T-helper 1 cell treated with Interleukin-12 subunit alpha and Interleukin-12 subunit beta and Interleukin-4 antibody, amounts not matched to agents 30 ng/mL and 1 ng/mL, for 36 hours (primary cell): ENCODE measurements around the gene OVOL2. TPM values are rescaled to one million over a fixed set of nuclear protein-coding genes. Genes with fewer than 3 reads are reported as not detected.
"Not testable (repeated sequence)": the region's sequence is repeated elsewhere in the genome, so short reads cannot be mapped to it uniquely, and the experiment has no call there.

Experiments used
- intact Hi-C: fragments of 100-400 bp; cut with micrococcal nuclease; formaldehyde crosslinking; loops from one replicate; pipeline ENCODE4 v1.15.1; 2024
- total RNA-seq: library from RNA; stranded (reverse); gene quantifications from 2 replicates; pipeline ENCODE4 v1.2.3, GENCODE V29; 2022

The OVOL2 gene
- total RNA-seq, 1 donor from 2014 or later, result not detected

- intact Hi-C loops, result loop anchor here (5.0 kb wide), 1 partner anchor 218 kb away; no protein-coding TSS in a partner anchor
Observed at GRCh38 chr20:18058661-18059467, 1.1 kb upstream of the OVOL2 start.

GRCh38 chr20:18057994-18058349, 256 bp upstream of the OVOL2 start:
- intact Hi-C loops, result loop anchor here (5.0 kb wide), 1 partner anchor 219 kb away; no protein-coding TSS in a partner anchor

GRCh38 chr20:18056174-18057100, 1.3 kb downstream of the OVOL2 start:
- intact Hi-C loops, result loop anchor here (5.0 kb wide), 1 partner anchor 221 kb away; no protein-coding TSS in a partner anchor

GRCh38 chr20:18055261-18055660, 2.5 kb downstream of the OVOL2 start:
- intact Hi-C loops, result loop anchor here (5.0 kb wide), 1 partner anchor 222 kb away; no protein-coding TSS in a partner anchor

- intact Hi-C loops, result no loop called here
Observed at GRCh38 chr20:18052856-18053255, 4.9 kb downstream of the OVOL2 start.

GRCh38 chr20:18050628-18051027, 7.1 kb downstream of the OVOL2 start:
- intact Hi-C loops, result no loop called here

GRCh38 chr20:18048176-18048575, 9.5 kb downstream of the OVOL2 start:
- intact Hi-C loops, result no loop called here

GRCh38 chr20:18046535-18046934, 11.2 kb downstream of the OVOL2 start:
- intact Hi-C loops, result no loop called here

- intact Hi-C loops, result no loop called here
Observed at GRCh38 chr20:18042229-18042628, 15.5 kb downstream of the OVOL2 start.

- intact Hi-C loops, result no loop called here
Observed at GRCh38 chr20:18041462-18041861, 16.3 kb downstream of the OVOL2 start.

- intact Hi-C loops, result no loop called here
Observed at GRCh38 chr20:18039063-18039462, 18.7 kb downstream of the OVOL2 start.

GRCh38 chr20:18034039-18034438, 23.7 kb downstream of the OVOL2 start:
- intact Hi-C loops, result no loop called here

GRCh38 chr20:18032977-18033892, 24.5 kb downstream of the OVOL2 start:
- intact Hi-C loops, result no loop called here

GRCh38 chr20:18031888-18032509, 25.7 kb downstream of the OVOL2 start:
- intact Hi-C loops, result no loop called here

- intact Hi-C loops, result no loop called here
Observed at GRCh38 chr20:18031050-18031449, 26.7 kb downstream of the OVOL2 start.

- intact Hi-C loops, result no loop called here
Observed at GRCh38 chr20:18030020-18030419, 27.7 kb downstream of the OVOL2 start.

GRCh38 chr20:18027011-18027410, 30.7 kb downstream of the OVOL2 start:
- intact Hi-C loops, result not testable (repeated sequence)

- intact Hi-C loops, result no loop called here
Observed at GRCh38 chr20:18024606-18025127, 33.0 kb downstream of the OVOL2 start.

- intact Hi-C loops, result no loop called here
Observed at GRCh38 chr20:18020931-18021330, 36.8 kb downstream of the OVOL2 start.

GRCh38 chr20:18019068-18019467, 38.6 kb downstream of the OVOL2 start:
- intact Hi-C loops, result loop anchor here (1.0 to 5.0 kb wide), 3 partner anchors 258 to 482 kb away; partner anchors contain the start of gene RRBP1
